ENCODE data around the gene ATP8B1.

The ATP8B1 gene

DNA sequence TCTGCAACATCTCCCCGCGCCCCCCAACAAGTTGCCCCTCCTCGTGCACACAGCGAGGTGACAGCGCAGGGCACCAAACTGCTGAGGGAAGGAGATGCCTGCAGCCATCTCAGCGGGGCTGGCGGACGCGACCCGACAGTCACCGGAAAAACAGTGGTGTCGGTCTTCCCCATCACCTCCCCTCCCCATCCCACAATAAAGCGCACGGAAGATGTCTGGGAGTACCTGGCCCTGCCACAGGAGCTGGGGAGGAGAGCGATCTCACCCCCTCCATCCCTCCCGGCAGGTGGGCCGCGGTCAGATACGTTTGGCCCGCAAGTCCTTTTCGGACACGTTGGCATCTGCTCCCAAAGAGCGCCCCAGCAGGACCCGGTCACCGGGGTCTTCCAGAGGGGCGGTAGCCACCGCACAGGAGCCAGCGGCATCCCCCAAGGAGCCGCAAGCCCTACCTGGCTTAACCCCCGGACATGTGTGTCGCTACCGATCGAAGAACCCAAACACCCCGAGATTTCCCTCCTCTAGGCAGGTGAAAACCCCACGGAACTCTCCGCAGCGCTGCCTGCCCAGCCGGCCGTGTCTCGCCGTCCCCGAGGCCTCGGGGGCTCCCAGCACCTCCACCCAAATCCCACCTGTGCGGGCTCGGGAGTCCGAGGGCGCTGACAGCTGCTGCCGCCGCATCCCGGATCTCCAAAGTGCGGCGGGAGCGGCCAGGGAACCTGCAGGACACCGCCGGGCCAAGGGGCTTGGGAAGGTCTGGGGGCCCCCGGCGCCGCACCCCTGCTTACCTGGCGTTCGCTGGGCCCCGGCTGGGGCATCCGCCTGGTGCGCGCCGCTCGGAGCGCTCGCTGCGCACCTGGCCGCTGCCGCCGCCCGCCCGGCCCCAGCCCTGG is 657 bp downstream of the ATP8B1 start:
- peak overlapping the region; percentile 84 for H3K4me3 ChIP-seq (ENCODE audit: low read depth, low read length)
- in situ Hi-C loops (cut with HindIII; ENCODE audit: low pct_ligation_motif_present, low sequenced_read_pairs): no loop called here
- H3K36me3 ChIP-seq (replicated peaks): no peaks in the 10 kb centered on the region
- H3K27ac ChIP-seq: peak overlapping the region; percentile 74
- DNase-seq: no peak
- no peaks in the 10 kb centered on the region for H3K27me3 ChIP-seq (replicated peaks)
- TF ChIP-seq, protein P1, sequence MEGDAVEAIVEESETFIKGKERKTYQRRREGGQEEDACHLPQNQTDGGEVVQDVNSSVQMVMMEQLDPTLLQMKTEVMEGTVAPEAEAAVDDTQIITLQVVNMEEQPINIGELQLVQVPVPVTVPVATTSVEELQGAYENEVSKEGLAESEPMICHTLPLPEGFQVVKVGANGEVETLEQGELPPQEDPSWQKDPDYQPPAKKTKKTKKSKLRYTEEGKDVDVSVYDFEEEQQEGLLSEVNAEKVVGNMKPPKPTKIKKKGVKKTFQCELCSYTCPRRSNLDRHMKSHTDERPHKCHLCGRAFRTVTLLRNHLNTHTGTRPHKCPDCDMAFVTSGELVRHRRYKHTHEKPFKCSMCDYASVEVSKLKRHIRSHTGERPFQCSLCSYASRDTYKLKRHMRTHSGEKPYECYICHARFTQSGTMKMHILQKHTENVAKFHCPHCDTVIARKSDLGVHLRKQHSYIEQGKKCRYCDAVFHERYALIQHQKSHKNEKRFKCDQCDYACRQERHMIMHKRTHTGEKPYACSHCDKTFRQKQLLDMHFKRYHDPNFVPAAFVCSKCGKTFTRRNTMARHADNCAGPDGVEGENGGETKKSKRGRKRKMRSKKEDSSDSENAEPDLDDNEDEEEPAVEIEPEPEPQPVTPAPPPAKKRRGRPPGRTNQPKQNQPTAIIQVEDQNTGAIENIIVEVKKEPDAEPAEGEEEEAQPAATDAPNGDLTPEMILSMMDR (IDR thresholded peaks at IDR 0.05; ENCODE audit: low read depth, low read length, missing control alignments): no peak

DNA sequence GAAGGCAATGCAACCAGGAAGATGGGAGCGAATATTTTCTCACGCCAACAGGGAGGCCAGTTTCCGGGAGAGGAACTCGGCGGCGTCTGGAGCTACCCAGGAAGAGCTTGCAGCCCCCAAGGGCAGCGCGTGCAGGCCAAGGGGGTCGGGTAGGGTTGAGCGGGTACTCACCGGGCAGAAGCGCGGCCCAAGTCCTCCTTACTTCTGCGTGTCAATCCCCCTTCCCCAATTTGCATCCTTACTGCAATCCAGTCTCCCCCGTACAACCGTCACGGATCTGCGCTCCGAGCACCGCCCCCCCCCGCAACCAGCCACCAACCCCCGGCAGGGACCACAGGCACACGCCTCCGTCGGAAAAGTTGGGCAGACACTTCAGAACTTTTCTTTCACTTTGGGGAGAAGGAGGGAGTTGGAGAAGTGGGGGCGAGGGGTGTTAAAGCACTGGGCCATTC is 1.3 kb downstream of the ATP8B1 start:
- no peak for DNase-seq
- peak overlapping the region; percentile 84 for H3K4me3 ChIP-seq (ENCODE audit: low read depth, low read length)
- H3K27ac ChIP-seq: peak overlapping the region; percentile 74
- TF ChIP-seq, protein P1 (IDR thresholded peaks at IDR 0.05; ENCODE audit: low read depth, low read length, missing control alignments): no peak
- no peaks in the 10 kb centered on the region for H3K27me3 ChIP-seq (replicated peaks)
- in situ Hi-C loops (cut with HindIII; ENCODE audit: low pct_ligation_motif_present, low sequenced_read_pairs): no loop called here
- H3K36me3 ChIP-seq (replicated peaks): no peaks in the 10 kb centered on the region

DNA sequence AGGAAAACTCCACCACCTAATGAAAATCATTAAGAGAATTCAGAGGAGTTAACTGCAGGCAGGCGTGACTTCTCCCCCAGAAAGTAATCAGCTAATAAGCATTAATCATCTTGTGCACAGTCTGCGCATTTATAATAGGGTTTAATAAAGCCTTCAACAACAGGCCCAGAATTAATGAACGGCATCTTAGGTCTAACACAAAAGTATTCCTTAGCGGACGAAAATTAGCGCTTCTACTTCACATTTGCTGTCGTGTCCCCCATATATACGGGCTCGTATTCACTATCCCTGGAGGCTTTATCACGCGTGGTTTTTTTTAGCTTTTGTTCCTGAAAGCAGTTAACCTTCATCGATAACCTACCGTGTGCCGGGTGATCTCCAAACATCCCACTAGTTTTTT is 1.8 kb downstream of the ATP8B1 start:
- peak overlapping the region; percentile 74 for H3K27ac ChIP-seq
- H3K36me3 ChIP-seq (replicated peaks): no peaks in the 10 kb centered on the region
- H3K27me3 ChIP-seq (replicated peaks): no peaks in the 10 kb centered on the region
- TF ChIP-seq, protein P1 (IDR thresholded peaks at IDR 0.05; ENCODE audit: low read depth, low read length, missing control alignments): no peak
- in situ Hi-C loops (cut with HindIII; ENCODE audit: low pct_ligation_motif_present, low sequenced_read_pairs): no loop called here
- peak overlapping the region; percentile 84 for H3K4me3 ChIP-seq (ENCODE audit: low read depth, low read length)
- DNase-seq: no peak

DNA sequence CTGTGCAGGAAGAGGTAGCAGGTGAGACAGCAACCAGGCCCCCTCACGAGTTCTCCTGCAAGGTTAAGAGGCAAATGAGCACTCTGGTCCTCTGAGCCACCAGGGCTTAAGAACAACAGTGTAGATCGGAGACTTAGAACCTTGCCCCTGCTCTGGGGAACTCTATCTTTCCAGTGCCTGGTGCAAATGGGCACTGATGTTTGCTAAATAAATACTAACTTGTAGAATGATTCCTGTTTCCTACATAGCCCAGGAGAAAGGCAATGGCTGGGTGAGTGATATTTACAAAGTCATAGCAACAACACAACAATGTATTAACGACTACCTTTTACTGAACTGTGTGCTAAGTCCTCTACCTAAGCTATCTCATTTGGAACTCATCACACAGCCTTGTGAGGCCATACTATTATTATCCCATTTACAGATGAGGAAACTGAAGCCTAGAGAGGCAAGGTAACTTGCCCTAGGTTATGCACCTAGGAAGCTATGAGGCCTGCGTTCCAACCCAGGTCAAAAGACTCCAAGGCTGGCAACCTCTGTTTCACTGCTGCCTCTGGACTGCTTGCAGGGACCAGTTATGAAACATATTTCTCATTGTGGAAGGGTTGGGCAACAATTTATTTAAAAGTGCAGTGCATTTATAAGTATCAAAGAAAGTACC is 4.3 kb downstream of the ATP8B1 start:
- no peak overlapping the region for H3K27ac ChIP-seq
- TF ChIP-seq, protein P1 (IDR thresholded peaks at IDR 0.05; ENCODE audit: low read depth, low read length, missing control alignments): no peak
- DNase-seq: no peak
- in situ Hi-C loops (cut with HindIII; ENCODE audit: low pct_ligation_motif_present, low sequenced_read_pairs): no loop called here
- no peaks in the 10 kb centered on the region for H3K27me3 ChIP-seq (replicated peaks)
- H3K36me3 ChIP-seq (replicated peaks): no peaks in the 10 kb centered on the region
- no peak overlapping the region for H3K4me3 ChIP-seq (ENCODE audit: low read depth, low read length)

DNA sequence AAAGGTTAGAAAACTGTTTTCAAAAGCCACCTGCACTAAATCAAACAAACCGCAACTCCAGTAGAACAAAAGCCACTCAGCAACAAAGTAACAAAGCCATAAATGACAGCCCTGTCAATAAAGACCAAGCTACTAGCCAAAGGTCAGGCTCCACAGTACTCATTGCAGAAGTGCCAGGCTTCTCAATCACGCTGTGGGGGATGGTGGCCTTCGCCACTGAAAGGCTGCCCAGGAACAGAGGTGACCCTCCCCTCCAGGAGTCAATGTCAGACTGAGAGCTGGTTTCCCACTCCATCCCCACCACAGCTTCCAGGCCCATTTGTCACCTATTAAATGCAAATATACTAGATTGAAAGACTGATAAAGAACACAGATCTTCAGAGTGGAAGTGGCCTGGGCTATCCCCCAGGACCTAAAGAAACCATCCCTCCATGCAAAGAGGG is 5.9 kb downstream of the ATP8B1 start:
- Histone ChIP-seq H3K27me3 (replicated peaks) (no peaks in the 10 kb centered on the region), H3K27ac (no peak overlapping the region), H3K4me3 (ENCODE audit: low read depth, low read length) (no peak overlapping the region), H3K36me3 (replicated peaks) (no peaks in the 10 kb centered on the region)
- in situ Hi-C loops (cut with HindIII; ENCODE audit: low pct_ligation_motif_present, low sequenced_read_pairs): no loop called here
- TF ChIP-seq, protein P1 (IDR thresholded peaks at IDR 0.05; ENCODE audit: low read depth, low read length, missing control alignments): no peak
- DNase-seq: no peak

Data from brain microvascular endothelial cell (primary cell).